LNCAP (cell line): ENCODE data around the gene NEK11.

Experiments used
- CTCF ChIP-seq: fragments of 450-650 bp; IDR thresholded peaks from 2 replicates; pipeline ENCODE4 v1.5.1; 2017; ENCODE audit warnings: mild to moderate bottlenecking

NEK11 gene

DNA sequence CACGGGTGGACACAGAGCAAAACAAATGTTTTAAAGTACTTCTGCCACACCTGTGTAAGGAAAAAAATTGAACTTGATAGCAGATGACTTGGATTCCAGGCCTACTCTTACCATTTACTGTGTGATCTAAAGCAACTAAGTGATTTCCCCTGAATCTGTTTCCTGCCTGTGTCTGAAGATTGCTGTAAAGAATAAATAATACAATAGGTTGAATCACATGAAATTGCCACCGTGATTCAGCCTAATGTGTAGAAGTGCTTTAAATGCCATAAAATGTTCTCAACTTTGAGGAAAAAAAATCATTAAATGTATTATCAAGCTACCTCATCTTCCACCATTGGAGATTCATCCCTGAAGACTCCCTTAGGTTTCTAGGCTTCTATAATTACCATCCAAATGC is 327.3 kb downstream of the NEK11 start:
- TF ChIP-seq CTCF, result no peak

- no peak for TF ChIP-seq CTCF
Measured at GRCh38 chr3:131356006-131356595, 329.4 kb downstream of the NEK11 start.

GRCh38 chr3:131357275-131357674 is 330.6 kb downstream of the NEK11 start:
- TF ChIP-seq CTCF, result no peak

DNA sequence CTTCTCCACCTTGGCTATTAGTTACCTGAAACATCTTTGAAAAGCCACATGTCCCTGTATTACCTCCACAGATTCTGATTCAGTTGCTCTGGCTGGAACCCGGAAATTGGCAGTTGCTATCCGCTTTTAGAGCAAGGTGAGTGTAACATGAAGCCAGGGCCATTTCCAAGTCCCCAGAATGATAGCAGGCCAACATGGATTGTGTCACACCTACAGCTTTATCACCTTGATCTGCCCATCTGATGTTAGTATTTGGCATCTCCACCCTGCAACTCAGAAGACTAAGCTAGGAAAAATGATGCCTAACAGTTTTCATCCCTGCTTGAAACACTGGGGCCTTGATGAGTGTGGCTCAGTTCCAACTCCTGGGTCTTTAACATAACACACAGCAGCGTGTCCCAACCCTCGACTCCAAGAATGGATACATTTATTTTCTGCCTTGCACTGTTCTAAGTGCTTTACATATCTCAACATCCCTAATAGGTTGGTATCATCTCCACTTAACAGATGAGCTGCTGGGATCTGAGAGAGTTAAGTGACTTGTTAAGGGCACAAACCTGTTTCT is 333.6 kb downstream of the NEK11 start:
- TF ChIP-seq CTCF, result no peak

GRCh38 chr3:131361464-131362421 is 335.1 kb downstream of the NEK11 start:
- TF ChIP-seq CTCF, result no peak

- no peak for TF ChIP-seq CTCF
Measured at GRCh38 chr3:131363275-131363674, 336.6 kb downstream of the NEK11 start.

GRCh38 chr3:131370935-131371687 is 344.4 kb downstream of the NEK11 start:
- no peak for TF ChIP-seq CTCF
